LHCN-M2 (cell line): Measurements from ENCODE around the gene SERPINB6. TPM values are rescaled to one million over a fixed set of nuclear protein-coding genes. Genes with fewer than 3 reads are reported as not detected.
A peak's percentile ranks its signal among the peaks of the same experiment; 100 is the strongest.
"Not testable (repeated sequence)": the region's sequence is repeated elsewhere in the genome, so short reads cannot be mapped to it uniquely, and the experiment has no call there.

Experiments used
- DNase-seq: peaks from one replicate; pipeline ENCODE4 v3.0.0-alpha.2; 2012; ENCODE audit warnings: low read depth
- total RNA-seq: library from RNA; depleted of rRNA; stranded (reverse); fragments of >200 nt; gene quantifications from 2 replicates; pipeline ENCODE4 v1.2.3, GENCODE V29; 2014

Gene SERPINB6
- total RNA-seq, 1 experiment from 2014 or later: 150 TPM

DNA sequence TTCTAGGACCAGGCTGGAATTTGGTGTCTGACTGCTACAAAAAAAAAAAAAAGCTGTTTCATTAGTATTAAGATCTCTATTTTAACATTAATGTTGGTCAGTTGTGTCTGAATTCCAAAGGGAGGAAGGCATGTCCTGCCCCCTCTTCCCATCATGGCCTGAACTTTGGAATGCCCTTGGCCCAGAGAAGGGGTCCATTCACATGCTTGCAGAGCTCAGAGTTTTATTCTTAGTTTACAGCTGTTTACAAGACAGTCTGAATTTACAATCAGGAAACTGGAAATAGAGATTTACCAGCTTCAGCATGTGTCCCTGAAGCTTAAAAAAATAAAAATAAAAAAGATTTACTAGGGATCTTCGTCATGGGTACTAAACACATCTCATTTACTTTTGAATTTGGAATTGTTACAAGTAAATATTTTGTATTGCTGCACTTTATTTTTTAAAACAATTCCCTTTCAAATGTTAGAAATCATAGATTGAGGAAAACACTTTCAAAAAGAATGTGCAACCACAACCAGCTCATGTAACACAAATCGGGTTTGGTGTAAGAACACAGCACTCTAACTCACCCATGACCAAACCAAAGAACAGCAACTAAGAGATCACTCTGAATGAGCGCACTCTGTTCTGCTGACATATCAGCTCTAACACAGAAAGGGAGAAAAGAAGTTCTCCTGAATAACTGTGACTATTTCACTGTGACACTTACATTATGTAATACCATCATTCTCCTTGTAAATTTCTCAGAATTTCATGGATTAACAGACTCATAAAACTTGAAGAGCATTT lies 6.6 kb upstream of the SERPINB6 start:
- peak; percentile 51 for DNase-seq

DNA sequence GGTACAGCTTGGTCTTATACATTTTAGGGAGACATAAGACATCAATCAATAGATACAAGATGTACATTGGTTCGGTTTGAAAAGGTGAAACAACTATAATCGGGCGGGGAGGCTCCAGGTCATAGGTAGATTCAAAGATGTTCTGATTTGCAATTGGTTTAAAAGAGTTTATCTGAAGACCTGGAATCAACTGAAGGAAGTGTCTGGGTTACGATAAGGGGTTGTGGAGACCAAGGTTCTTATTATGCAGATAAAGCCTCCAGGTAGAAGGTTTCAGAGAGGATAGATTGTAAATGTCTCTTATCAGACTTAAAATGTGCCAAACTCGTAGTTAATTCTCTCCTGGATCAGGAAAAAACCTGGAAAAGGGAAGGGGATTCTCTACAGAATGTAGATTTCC lies 5.9 kb upstream of the SERPINB6 start:
- no peak for DNase-seq

DNA sequence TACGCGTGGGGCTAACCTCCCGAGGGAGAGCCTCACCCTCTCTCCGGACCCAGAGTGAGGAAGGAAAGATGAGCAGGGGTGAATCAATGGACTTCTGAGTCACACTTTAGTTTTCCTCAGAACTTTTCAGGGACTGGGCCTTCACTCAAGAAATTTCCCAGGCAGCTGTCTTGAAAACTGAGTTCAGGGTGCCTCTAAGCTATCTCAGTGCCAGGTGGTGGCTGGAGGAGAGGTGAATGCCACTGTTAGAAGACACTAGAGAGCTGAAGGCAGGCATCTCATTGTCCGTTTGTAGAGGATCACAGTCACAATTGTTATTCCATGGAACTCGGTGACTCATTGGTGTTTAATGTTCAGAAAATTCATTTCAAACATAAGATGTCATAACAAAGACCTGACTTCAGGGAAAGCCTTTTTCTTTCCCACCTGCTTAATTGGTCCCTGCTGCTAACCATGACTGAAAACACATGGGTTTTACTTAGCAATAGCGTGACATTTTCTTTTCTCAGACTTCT lies 5.3 kb upstream of the SERPINB6 start:
- peak; percentile 87 for DNase-seq

DNA sequence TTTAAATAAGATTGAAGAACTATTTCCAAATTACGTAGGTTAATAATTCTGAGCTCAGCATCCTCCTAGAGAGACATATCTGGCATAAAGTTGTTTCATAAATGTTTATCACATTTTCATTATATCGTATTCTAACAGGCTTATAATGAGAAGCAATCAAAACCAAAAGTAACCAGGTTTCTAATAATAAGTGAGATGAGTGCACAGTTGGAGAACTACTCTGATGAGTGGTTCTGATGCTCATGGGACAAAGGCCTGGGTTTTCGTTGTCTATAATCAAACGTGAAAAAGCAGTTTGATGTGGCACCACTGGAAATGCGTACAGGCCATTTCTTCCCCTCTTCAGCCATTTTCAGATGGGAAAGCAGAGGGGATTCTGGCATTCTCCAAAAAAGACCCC lies 4.7 kb upstream of the SERPINB6 start:
- no peak for DNase-seq

DNA sequence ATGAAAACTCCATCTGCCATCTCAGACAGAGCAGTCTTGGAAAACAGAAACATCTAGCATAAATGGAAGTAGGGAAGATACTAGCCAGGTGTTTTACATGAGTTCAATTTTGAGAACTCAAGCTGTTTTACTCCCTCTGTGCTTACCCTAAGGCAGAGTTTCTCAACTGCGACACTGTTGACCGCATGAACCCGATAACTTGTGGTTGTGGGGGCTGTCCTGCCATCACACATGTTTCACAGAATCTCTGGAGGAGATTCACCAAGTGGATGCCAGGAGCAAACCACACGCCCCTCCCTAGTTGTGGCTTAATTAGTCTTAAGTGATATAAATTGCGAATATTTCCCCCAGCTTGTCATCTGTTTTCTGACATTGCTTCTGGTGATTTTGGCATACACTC lies 2.3 kb upstream of the SERPINB6 start:
- peak; percentile 20 for DNase-seq

DNA sequence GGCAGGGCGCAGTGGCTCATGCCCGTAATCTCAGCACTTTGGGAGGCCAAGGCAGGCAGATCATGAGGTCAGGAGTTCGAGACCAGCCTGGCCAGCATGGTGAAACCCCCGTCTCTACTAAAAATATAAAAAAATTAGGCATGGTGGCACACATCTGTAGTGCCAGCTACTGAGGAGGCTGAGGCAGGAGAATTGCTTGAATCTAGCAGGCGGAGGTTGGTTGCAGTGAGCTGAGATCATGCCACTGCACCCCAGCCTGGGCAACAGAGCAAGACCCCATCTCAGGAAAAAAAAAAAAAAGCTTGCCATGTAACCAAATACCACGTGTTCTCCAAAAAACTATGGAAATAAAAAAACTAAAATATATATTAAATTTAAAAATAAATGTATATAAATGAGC lies 1.8 kb upstream of the SERPINB6 start:
- not testable (repeated sequence) for DNase-seq

DNA sequence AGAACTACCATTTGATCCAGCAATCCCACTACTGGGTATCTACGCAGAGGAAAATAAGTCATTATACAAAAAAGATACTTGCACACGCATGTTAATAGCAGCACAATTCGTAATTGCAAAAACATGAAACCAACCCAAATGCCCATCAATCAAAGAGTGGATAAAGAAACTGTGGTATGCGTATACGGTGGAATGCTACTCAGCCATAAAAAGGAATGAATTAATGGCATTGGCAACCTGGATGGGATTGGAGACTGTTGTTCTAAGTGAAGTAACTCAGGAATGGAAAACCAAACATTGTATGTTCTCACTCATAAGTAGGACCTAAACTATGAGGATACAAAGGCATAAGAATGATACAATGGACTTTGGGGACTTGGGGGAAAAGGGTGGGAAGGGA lies 1.3 kb upstream of the SERPINB6 start:
- DNase-seq: not testable (repeated sequence)

DNA sequence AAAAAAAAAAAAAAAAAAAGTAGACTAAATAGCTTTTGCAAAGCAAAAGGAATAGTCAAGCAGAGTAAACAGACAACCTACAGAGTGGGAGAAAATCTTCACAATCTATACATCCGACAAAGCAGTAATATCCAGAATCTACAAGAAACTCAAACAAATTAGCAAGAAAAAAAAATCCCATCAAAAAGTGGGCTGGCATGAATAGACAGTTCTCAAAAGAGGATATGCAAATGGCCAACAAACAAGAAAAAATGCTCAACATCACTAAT lies 786 bp upstream of the SERPINB6 start:
- not testable (repeated sequence) for DNase-seq

DNA sequence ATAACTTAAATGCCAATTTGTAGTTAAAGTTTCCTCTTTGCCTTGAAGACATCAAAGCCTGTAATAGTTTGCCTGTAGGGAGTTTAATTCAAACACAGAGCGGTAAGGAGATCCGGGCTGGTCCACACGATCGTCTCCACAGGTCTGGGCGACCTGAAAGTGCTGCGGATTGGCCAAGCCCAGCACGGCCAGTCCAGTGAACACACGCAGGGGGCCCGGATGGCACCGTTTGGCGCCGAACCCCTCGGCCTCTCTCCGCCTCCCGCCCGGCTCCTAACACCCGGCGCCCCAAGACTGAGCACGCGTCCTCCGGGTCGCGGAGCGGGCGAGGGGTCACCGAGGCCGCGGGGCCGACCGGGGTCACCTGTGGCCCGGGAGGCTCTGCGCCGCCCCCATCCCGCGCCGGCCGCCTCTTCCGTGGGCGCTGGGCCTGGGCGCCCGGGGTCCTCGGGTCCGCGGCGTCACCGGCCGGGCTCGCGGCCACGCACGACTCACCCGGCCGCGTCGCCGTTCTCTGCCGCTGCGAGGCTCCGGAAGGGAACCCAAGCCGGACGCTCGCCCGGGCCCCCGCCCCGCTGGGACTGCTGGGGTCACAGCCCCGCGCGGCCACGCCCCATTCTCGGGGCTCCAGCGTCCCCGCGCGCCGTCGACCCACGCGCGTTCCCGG lies 481 bp downstream of the SERPINB6 start:
- DNase-seq: peak; percentile 55

DNA sequence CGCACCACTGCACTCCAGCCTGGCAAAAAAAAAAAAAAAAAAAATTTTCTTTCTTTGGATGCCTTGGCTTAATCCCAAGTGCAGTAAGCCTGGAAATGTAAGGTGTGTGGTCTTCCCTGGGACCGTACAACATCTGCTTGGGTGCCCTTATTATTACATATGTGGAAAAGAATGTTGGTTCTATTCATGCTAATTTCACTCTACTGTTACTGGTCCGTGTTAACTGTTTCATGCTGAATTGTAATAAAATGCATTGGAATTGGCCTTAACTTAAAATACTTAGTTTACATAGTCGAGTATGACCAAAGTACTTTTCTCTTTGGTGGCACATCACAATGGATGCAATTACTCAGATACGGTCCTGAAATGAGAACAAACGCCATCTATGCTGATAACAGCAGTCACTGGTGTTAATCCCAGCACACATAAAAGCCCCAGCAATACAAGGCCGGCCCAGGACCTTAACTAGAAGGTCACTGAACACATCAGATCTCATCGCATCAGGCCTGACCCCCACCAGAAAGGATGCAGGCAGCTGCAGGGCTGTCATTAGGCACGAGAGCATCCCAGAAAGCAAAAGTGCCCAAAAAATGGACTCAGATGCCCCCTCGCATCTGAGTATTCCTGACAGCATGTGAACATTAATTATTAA lies 1.2 kb downstream of the SERPINB6 start:
- no peak for DNase-seq

DNA sequence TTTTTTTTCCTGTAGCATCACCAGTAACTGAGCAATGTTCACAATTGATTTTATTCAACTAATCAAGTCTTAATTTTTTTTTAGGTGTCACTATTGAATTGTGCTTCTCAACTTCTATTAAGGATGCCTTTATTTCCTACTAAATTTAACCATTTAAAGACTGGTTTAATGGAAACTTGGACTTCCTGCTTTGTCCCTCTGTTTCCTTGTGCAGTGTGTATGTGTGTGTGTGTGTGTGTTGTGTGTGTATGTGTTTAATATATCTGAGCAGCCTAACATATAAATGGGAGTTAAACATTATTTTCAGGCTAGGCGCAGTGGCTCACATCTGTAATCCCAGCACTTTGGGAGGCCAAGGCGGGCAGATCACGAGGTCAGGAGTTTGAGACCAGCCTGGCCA lies 1.8 kb downstream of the SERPINB6 start:
- no peak for DNase-seq

DNA sequence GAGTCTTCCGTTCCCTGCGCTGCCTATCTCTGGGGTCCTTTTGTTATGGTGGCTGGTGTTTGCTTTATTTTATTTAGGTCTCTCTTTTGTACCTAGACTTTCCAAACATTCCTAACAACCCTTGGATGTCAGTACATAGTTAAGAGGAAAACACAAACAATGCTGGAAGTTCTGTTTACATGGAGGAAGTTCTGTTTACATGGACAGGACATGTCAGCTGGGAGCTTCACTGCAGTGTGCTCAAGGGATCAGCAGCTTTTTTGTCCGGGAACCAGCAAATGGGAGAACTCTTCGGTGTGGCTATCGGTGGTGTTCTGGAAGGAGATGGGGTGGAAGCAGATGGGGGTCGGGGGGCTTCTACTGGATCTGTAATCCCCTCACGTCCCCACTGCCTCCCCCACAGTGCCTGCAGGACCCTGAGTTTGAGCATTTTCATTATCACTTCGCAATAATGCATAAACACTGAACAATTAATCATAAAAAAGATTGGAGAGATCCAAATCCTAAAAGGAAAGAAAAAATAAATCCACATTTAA lies 2.7 kb downstream of the SERPINB6 start:
- DNase-seq: no peak

DNA sequence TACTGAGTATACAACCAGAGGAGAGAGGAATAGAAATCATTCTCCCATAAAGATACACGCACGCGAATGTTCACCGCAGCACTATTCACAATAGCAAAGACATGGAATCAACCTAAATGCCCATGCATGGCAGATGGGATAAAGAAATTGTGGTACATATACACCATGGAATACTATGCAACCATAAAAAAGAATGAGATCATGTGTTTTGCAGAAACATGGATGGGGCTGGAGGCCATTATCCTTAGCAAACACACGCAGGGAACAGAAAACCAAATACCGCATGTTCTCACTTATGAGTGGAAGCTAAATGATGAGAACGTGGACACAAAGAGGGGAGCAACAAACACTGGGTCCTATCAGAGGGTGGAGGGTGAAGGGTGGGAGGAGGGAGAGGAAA lies 3.4 kb downstream of the SERPINB6 start:
- DNase-seq: no peak

DNA sequence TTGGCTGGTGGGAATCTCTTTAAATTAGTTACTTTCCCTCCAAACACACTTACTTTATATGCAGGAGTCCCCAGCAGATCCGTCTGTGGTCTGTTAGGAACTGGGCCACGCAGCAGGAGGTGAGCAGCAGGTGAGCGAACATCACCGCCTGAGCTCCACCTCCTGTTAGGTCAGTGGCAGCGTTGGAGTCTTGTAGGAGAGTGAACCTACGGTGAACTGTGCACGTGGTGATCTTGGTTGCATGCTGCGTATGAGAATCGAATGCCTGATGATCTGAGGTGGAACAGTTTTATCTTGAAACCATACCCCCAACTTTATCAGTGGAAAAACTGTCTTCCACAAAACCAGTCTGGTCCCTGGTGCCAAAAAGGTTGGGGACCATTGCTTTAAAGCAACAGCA lies 5.0 kb downstream of the SERPINB6 start:
- DNase-seq: no peak

DNA sequence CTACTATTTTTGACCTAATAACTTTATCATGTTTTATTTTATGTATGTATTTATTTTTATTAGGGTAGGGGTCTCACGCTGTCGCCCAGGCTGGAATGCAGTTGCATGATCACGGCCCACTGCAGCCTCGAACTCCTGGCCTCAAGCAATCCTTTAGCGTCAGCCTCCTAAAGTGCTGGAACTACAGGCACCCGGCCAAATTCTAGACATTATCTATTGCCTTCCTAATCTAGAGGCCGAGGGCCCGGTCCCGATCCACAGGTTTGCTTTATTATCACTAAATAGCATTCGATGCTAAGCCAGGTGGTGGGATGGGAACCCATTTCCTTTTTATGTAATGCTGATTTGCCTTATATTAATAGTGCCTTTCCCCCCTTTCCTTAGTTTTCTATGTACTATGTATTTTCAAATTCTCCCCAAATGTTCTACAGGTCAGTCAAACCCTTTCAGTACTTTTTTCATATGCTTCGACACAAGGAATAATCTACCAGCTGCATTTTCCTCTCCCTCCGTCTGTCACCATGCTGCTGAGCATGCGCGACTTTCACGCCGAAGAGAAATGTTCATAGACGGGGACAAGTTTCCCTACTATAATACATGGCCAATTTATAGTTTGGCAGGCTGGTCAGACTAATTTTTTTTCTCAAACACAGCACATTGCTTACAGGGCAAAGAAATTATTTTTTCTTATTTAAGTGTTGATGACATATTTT lies 6.4 kb downstream of the SERPINB6 start:
- no peak for DNase-seq

DNA sequence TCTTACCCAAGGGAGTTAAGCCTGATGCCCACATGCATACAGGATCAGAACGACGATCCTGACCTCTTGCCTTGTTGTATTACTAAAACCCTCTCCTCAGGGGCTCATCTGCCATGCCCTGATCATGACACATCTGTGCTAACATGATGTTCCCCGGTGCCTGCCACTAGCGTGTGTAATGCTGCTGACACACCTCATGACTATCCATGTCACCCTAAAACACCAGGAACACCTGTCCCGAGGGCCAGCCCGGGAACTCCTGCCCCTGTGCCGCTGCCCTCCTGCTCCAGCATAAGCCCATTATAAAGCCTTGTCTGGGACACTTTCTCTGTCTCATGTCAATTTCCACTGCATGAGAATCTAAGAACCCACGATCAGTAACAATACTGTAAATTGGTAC lies 7.6 kb downstream of the SERPINB6 start:
- no peak for DNase-seq

DNA sequence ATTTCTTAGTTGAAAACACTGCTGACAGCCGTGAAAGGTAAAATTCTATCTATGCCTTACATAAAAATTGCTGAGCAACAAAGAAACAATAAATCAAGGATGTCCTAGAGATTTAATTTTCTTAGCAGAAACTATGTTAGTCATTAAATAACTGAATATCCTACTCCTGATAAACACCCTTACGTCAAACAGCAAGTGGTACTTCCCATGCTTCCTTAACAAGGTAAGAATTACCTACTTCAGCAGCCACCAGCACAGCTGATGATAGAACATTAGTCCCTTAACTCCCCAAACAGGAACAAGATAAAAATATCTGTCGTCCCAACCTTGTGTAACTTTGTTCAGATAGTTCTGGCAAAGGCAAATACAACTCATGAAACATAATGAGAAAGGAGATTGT lies 8.7 kb downstream of the SERPINB6 start:
- no peak for DNase-seq

DNA sequence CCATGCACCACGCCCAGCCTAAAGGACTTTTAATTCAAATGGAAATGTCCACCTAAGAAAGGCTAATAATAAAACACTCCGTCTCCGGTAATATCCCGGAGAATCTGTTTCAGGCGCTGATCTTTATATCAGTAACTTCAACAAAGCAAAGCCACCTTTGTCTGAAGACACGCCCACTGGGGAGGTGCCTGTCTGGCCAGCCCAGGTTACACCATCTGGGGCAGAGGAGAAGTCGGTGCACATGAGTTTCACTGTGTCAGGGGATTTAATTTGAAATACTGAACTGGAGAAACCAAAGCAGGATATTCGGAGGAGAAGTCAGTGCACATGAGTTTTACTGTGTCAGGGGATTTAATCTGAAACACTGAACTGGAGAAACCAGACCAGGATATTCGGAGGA lies 9.4 kb downstream of the SERPINB6 start:
- DNase-seq: no peak

DNA sequence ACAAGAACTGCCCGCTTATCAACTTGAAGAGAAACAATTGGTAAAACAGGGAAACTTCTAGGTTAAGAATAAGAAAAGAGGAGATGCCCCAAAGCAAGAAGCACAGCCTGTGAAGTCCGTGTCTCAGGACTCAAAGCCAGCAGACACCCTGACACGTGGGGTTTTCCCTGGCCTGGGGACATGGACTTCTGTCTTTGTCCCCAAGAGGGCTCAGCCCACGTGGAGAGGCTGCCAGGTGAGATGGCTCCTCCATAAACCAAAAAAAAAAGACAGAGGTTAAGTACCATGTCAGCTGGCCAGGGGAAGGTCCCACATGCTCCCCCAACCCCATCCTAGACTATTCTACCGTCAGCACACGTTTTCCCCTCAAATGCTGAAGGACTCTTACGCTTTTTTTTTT lies 9.9 kb downstream of the SERPINB6 start:
- DNase-seq: no peak

DNA sequence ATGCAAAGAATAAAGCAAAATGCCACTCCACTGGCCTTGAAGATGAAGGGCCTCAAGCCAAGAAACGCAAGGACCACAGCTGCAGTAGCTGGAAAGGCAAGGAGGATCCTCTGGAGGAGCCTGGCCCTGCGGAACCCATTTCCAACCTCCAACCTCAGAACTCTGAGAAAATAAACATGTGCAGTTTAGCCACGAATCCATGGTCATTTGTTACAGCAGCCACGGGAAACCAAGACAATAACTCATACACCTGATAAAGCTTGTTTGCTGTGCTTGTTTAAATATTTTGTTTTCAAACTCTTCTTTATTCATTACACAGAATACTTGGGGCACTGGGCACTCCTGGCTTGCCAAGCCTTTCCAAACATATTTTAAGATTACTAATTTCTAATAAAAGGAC lies 10.4 kb downstream of the SERPINB6 start:
- no peak for DNase-seq

DNA sequence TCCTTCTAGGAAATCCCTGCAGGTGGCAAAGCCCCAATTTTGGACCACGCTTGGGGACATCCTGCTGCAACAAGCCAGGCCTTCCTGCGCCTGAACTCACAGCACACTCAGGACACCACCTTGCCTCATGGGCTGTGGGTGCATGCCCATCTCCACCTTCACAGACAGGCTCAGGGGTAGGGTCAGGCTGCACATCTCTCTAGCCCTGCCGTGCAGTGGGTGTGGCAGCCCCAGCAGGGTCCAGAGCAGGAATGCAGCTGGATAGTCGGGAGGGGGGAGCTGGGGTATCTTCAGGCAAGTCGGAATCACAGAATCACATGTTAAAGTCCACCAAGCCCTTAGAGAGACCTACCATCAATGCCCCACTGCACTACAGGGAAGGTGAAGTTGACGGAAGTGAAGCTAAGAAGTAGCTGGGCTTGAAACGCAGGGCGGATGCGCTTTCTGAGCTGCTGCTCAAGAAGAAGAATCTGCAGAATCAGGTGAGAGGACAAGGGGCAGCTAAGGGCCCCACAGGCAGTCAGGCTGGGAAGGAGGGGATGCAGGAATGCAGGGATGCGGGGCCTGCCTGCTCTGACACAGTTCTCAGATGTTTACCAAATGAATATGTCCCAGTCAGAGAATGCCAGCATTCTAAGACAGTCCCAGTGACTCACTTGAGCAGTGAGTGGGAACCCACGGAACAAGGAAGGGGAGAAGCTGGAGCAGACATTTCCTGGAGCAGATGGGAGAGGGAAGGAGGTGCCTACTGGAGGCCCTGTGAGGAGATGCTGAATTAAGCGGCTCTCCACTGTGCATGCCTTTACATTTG lies 11.3 kb downstream of the SERPINB6 start:
- DNase-seq: peak; percentile 82
